Vagina (tissue), 2 donors: ENCODE results near the gene CNTROB.

ENCODE experiments used
- CTCF ChIP-seq, 3 experiments: fragments of 450-650 bp in 2 of 3; fragments of 200-600 bp in 1 of 3; sonication (generic) in 1 of 3; IDR thresholded peaks; one replicate each; pipeline ENCODE4 v1.5.1; 2017 to 2019; ENCODE audit warnings: antibody characterized with exemption in 3 of 3, mild to moderate bottlenecking in 2 of 3, moderate library complexity in 2 of 3
- POLR2A ChIP-seq, 2 donors: fragments of 450-650 bp; IDR thresholded peaks; one replicate each; pipeline ENCODE4 v1.6.1; 2017; ENCODE audit warnings: antibody characterized with exemption in 2 of 2, mild to moderate bottlenecking in 2 of 2, moderate library complexity in 2 of 2

DNA sequence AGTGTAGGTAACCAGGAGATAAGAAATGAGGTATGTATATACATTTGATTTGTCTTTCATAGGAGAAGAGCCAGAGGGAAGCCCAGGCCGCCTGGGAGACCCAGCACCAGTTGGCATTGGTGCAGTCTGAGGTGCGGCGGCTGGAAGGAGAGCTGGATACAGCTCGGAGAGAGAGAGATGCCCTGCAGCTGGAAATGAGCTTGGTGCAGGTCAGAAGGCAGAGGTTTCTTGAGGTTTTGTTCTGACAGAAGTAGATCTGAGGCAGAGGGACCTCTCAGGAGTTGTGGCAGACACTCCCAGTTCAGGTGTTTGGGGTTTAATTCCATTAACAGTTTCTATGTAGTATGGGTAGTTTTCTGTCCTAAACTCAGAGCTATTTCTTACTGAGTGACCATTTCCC lies 8.0 kb downstream of the CNTROB start:
- TF ChIP-seq CTCF (IDR thresholded peaks at IDR 0.05) (no peak), POLR2A (IDR thresholded peaks at IDR 0.05) (no peak)
